Liver (tissue), 9 donors: ENCODE results near the gene TRAPPC10. TPM values are rescaled to one million over a fixed set of nuclear protein-coding genes. Genes with fewer than 3 reads are reported as not detected.

ENCODE experiments used
- DNase-seq: peaks from one replicate; pipeline ENCODE4 v3.0.0-alpha.2; 2017; ENCODE audit warnings: low spot score
- H3K27ac ChIP-seq, 2 donors: one replicate each; pipeline ENCODE4 v1.7.0; 2013; ENCODE audit warnings: inconsistent platforms in 2 of 2, low read length in 2 of 2, control low read depth in 1 of 2, low read depth in 1 of 2, mild to moderate bottlenecking in 1 of 2
- H3K27me3 ChIP-seq, 4 donors: one replicate each; pipeline versions ENCODE4 v1.6.1 to v1.7.0; 2013; ENCODE audit warnings: low read length in 3 of 4, inconsistent platforms in 1 of 4, mild to moderate bottlenecking in 1 of 4, moderate library complexity in 1 of 4; ENCODE audit not compliant: control insufficient read depth in 4 of 4, insufficient read depth in 4 of 4
- H3K36me3 ChIP-seq, 4 donors: one replicate each; pipeline versions ENCODE4 v1.6.1 to v1.7.0; 2013; ENCODE audit warnings: low read length in 3 of 4, mild to moderate bottlenecking in 3 of 4, low read depth in 1 of 4, moderate library complexity in 1 of 4; ENCODE audit not compliant: control insufficient read depth in 4 of 4, insufficient read depth in 3 of 4
- H3K4me1 ChIP-seq, 4 donors: one replicate each; pipeline versions ENCODE4 v1.6.1 to v1.7.0; 2013; ENCODE audit warnings: low read length in 3 of 4, mild to moderate bottlenecking in 3 of 4, moderate library complexity in 1 of 4; ENCODE audit not compliant: control insufficient read depth in 4 of 4, insufficient read depth in 4 of 4
- H3K4me3 ChIP-seq, 3 donors: one replicate each; pipeline versions ENCODE4 v1.6.1 to v1.7.0; 2013; ENCODE audit warnings: low read length in 3 of 3, control low read depth in 1 of 3, low read depth in 1 of 3, mild to moderate bottlenecking in 1 of 3
- H3K9ac ChIP-seq, 2 donors: one replicate each; pipeline ENCODE4 v1.7.0; 2013; ENCODE audit warnings: low read length in 2 of 2, mild to moderate bottlenecking in 2 of 2, moderate library complexity in 2 of 2, control low read depth in 1 of 2, low read depth in 1 of 2
- H3K9me3 ChIP-seq, 4 donors: one replicate each; pipeline versions ENCODE4 v1.6.1 to v1.7.0; 2013; ENCODE audit warnings: low read length in 3 of 4; ENCODE audit not compliant: control insufficient read depth in 4 of 4
- EGR1 ChIP-seq, 2 donors: IDR thresholded peaks; 2 replicates each; pipeline ENCODE4 v1.6.1; 2016 to 2018; ENCODE audit warnings: antibody characterized with exemption in 2 of 2, low read depth in 2 of 2
- FOXA1 ChIP-seq: IDR thresholded peaks from 2 replicates; pipeline ENCODE4 v1.6.1; 2016; ENCODE audit warnings: antibody characterized with exemption
- FOXA2 ChIP-seq: IDR thresholded peaks from 2 replicates; pipeline ENCODE4 v1.6.1; 2016; ENCODE audit warnings: antibody characterized with exemption
- GABPA ChIP-seq, 2 donors: IDR thresholded peaks in 1 of 2; conservative IDR thresholded peaks in 1 of 2; 2 replicates each; pipeline ENCODE4 v1.6.1; 2016; ENCODE audit warnings: antibody characterized with exemption in 2 of 2, mild to moderate bottlenecking in 1 of 2, moderate library complexity in 1 of 2
- HNF4A ChIP-seq, 2 donors: conservative IDR thresholded peaks; 2 replicates each; pipeline ENCODE4 v1.6.1; 2016; ENCODE audit warnings: antibody characterized with exemption in 2 of 2, mild to moderate bottlenecking in 2 of 2
- HNF4G ChIP-seq: IDR thresholded peaks from 2 replicates; pipeline ENCODE4 v1.6.1; 2016; ENCODE audit warnings: antibody characterized with exemption
- JUND ChIP-seq, 2 donors: IDR thresholded peaks; 2 replicates each; pipeline ENCODE4 v1.6.1; 2016; ENCODE audit warnings: antibody characterized with exemption in 2 of 2
- NR2F2 ChIP-seq: IDR thresholded peaks from 2 replicates; pipeline ENCODE4 v1.6.1; 2016; ENCODE audit warnings: antibody characterized with exemption
- RAD21 ChIP-seq, 2 donors: IDR thresholded peaks; 2 replicates each; pipeline ENCODE4 v1.6.1; 2016; ENCODE audit warnings: antibody characterized with exemption in 2 of 2, mild to moderate bottlenecking in 2 of 2
- RXRA ChIP-seq, 2 donors: IDR thresholded peaks; 2 replicates each; pipeline ENCODE4 v1.6.1; 2017 to 2018; ENCODE audit warnings: antibody characterized with exemption in 2 of 2, mild to moderate bottlenecking in 1 of 2
- SP1 ChIP-seq: IDR thresholded peaks from 2 replicates; pipeline ENCODE4 v1.6.1; 2018; ENCODE audit warnings: antibody characterized with exemption, mild to moderate bottlenecking
- TAF1 ChIP-seq: conservative IDR thresholded peaks from 2 replicates; pipeline ENCODE4 v1.6.1; 2016; ENCODE audit warnings: antibody characterized with exemption, mild to moderate bottlenecking
- YY1 ChIP-seq: IDR thresholded peaks from 2 replicates; pipeline ENCODE4 v1.6.1; 2016; ENCODE audit warnings: antibody characterized with exemption, mild to moderate bottlenecking
- WGBS: extraction: QIAGEN DNeasy Blood & Tissue Kit; methylation state at CpG from one replicate; pipeline ENCODE4 v1.1.7; 2013; 5-methylcytosine and 5-hydroxymethylcytosine counted together
- polyA plus RNA-seq, 2 donors: library from polyadenylated mRNA; stranded (reverse) in 1 of 2; unstranded in 1 of 2; fragments of 200-250 nt in 1 of 2; fragments of >200 nt in 1 of 2; fragmentation: Nextera tagmentation in 1 of 2; extraction: Ambion mirVana in 1 of 2; gene quantifications; one replicate each; pipeline versions ENCODE4 v1.2.1 to v1.2.3, GENCODE V29; 2013 to 2015
- total RNA-seq, 2 donors: library from RNA; depleted of rRNA; stranded (reverse); fragments of >200 nt; gene quantifications; one replicate each; pipeline ENCODE4 v1.2.3, GENCODE V29; 2014
- TF ChIP-seq, protein P1 (sequence below): IDR thresholded peaks from 2 replicates; pipeline ENCODE4 v1.6.1; 2016; ENCODE audit warnings: antibody characterized with exemption
- TF ChIP-seq, protein P2 (sequence below): IDR thresholded peaks from 2 replicates; pipeline ENCODE4 v1.6.1; 2016; ENCODE audit warnings: antibody characterized with exemption, mild to moderate bottlenecking
- TF ChIP-seq, protein P3 (sequence below): IDR thresholded peaks from 2 replicates; pipeline ENCODE4 v1.6.1; 2016; ENCODE audit warnings: antibody characterized with exemption
- TF ChIP-seq, protein P4 (sequence below): IDR thresholded peaks from 2 replicates; pipeline ENCODE4 v1.6.1; 2016; ENCODE audit warnings: antibody characterized with exemption
- TF ChIP-seq, protein P5 (sequence below): fragments of 150-350 bp; IDR thresholded peaks from 2 replicates; pipeline ENCODE4 v1.5.1; 2017; ENCODE audit warnings: improper control_type of control experiment, low read depth, low read length; ENCODE audit not compliant: missing input control
- donor health status: healthy.
- donor health status: healthy.
- donor health status: healthy.
- donor health status: healthy.
- donor health status: healthy.

Gene TRAPPC10
- total and polyA plus RNA-seq, 4 donors, result 4.9 to 24.9 (median 11.9) TPM

DNA sequence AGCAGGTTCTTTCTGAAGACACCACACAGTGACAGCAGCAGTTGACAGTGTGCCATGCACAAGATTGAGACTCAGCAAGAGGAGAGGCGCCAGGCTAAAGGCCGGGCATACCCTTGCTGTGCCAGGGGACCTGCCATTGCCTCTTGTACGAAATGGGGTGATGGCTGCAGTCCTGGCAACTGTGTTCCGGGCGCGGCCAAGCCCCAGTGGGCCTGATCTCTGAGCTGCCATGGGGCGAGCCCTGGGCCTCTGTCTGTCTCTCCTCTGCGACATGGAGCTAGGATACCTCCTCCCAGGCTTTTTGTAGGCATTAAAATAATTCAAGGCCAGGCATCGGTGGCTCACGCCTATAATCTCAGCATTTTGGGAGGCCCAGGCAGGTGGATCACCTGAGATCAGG is 9.6 kb upstream of the TRAPPC10 start:
- Histone ChIP-seq H3K4me3 (no peak overlapping the region), H3K27ac (no peak overlapping the region), H3K36me3 (no peaks in the 10 kb centered on the region), H3K4me1 (peaks cover 0 to 11% (median under 1%) of the 10 kb centered on the region in 4 donors), H3K9ac (no peak overlapping the region), H3K9me3 (no peaks in the 10 kb centered on the region), H3K27me3 (no peaks in the 10 kb centered on the region)
- DNase-seq, result no peak
- WGBS, result 96% methylated on average over 10 of the region's 10 CpGs
- TF ChIP-seq HNF4A (conservative IDR thresholded peaks at IDR 0.05), result no peak
- TF ChIP-seq RXRA (IDR thresholded peaks at IDR 0.05), result no peak
- TF ChIP-seq TAF1, result no peak
- no peak for TF ChIP-seq HNF4G
- TF ChIP-seq, protein P1, sequence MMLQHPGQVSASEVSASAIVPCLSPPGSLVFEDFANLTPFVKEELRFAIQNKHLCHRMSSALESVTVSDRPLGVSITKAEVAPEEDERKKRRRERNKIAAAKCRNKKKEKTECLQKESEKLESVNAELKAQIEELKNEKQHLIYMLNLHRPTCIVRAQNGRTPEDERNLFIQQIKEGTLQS, result no peak
- TF ChIP-seq, protein P2, sequence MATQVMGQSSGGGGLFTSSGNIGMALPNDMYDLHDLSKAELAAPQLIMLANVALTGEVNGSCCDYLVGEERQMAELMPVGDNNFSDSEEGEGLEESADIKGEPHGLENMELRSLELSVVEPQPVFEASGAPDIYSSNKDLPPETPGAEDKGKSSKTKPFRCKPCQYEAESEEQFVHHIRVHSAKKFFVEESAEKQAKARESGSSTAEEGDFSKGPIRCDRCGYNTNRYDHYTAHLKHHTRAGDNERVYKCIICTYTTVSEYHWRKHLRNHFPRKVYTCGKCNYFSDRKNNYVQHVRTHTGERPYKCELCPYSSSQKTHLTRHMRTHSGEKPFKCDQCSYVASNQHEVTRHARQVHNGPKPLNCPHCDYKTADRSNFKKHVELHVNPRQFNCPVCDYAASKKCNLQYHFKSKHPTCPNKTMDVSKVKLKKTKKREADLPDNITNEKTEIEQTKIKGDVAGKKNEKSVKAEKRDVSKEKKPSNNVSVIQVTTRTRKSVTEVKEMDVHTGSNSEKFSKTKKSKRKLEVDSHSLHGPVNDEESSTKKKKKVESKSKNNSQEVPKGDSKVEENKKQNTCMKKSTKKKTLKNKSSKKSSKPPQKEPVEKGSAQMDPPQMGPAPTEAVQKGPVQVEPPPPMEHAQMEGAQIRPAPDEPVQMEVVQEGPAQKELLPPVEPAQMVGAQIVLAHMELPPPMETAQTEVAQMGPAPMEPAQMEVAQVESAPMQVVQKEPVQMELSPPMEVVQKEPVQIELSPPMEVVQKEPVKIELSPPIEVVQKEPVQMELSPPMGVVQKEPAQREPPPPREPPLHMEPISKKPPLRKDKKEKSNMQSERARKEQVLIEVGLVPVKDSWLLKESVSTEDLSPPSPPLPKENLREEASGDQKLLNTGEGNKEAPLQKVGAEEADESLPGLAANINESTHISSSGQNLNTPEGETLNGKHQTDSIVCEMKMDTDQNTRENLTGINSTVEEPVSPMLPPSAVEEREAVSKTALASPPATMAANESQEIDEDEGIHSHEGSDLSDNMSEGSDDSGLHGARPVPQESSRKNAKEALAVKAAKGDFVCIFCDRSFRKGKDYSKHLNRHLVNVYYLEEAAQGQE, result no peak
- TF ChIP-seq, protein P3, sequence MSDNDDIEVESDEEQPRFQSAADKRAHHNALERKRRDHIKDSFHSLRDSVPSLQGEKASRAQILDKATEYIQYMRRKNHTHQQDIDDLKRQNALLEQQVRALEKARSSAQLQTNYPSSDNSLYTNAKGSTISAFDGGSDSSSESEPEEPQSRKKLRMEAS, result no peak
- no peak for TF ChIP-seq YY1
- TF ChIP-seq, protein P4, sequence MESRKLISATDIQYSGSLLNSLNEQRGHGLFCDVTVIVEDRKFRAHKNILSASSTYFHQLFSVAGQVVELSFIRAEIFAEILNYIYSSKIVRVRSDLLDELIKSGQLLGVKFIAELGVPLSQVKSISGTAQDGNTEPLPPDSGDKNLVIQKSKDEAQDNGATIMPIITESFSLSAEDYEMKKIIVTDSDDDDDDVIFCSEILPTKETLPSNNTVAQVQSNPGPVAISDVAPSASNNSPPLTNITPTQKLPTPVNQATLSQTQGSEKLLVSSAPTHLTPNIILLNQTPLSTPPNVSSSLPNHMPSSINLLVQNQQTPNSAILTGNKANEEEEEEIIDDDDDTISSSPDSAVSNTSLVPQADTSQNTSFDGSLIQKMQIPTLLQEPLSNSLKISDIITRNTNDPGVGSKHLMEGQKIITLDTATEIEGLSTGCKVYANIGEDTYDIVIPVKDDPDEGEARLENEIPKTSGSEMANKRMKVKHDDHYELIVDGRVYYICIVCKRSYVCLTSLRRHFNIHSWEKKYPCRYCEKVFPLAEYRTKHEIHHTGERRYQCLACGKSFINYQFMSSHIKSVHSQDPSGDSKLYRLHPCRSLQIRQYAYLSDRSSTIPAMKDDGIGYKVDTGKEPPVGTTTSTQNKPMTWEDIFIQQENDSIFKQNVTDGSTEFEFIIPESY, result no peak
- no peak for TF ChIP-seq RAD21 (IDR thresholded peaks at IDR 0.05)
- TF ChIP-seq, protein P5, sequence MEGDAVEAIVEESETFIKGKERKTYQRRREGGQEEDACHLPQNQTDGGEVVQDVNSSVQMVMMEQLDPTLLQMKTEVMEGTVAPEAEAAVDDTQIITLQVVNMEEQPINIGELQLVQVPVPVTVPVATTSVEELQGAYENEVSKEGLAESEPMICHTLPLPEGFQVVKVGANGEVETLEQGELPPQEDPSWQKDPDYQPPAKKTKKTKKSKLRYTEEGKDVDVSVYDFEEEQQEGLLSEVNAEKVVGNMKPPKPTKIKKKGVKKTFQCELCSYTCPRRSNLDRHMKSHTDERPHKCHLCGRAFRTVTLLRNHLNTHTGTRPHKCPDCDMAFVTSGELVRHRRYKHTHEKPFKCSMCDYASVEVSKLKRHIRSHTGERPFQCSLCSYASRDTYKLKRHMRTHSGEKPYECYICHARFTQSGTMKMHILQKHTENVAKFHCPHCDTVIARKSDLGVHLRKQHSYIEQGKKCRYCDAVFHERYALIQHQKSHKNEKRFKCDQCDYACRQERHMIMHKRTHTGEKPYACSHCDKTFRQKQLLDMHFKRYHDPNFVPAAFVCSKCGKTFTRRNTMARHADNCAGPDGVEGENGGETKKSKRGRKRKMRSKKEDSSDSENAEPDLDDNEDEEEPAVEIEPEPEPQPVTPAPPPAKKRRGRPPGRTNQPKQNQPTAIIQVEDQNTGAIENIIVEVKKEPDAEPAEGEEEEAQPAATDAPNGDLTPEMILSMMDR, result no peak
- TF ChIP-seq NR2F2, result no peak
- TF ChIP-seq SP1, result no peak
- no peak for TF ChIP-seq FOXA1
- no peak for TF ChIP-seq FOXA2
- TF ChIP-seq EGR1 (IDR thresholded peaks at IDR 0.05; ENCODE audit: low read depth in 2 of 2), result no peak
- no peak for TF ChIP-seq GABPA (IDR thresholded peaks at IDR 0.05 in 1 of 2, conservative IDR thresholded peaks at IDR 0.05 in 1 of 2)
- no peak for TF ChIP-seq JUND (IDR thresholded peaks at IDR 0.05)
